ENCODE measurements around the gene HPGD.
"Not testable (repeated sequence)": the region's sequence is repeated elsewhere in the genome, so short reads cannot be mapped to it uniquely, and the experiment has no call there.

The HPGD gene

DNA sequence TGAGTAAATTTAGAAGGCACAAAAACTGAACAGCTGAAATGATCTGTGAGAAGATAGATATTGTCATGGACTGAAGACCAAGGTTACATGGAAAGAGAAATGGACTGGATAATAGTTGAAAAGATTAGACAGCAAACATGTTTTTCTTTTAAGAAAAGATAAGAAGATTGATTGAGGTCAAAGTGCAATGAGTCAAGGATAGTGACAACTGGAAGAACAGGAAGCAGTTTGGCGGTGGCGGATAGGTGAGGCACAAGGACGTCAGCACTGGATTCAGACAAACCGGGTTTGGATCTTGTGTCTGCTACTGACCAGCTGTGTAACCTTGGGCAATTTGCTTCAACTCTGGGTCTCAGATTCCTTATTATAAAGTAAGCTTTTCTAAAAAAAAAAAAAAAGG, 2.0 kb upstream of the HPGD start:
- DNase-seq, result no peak

DNA sequence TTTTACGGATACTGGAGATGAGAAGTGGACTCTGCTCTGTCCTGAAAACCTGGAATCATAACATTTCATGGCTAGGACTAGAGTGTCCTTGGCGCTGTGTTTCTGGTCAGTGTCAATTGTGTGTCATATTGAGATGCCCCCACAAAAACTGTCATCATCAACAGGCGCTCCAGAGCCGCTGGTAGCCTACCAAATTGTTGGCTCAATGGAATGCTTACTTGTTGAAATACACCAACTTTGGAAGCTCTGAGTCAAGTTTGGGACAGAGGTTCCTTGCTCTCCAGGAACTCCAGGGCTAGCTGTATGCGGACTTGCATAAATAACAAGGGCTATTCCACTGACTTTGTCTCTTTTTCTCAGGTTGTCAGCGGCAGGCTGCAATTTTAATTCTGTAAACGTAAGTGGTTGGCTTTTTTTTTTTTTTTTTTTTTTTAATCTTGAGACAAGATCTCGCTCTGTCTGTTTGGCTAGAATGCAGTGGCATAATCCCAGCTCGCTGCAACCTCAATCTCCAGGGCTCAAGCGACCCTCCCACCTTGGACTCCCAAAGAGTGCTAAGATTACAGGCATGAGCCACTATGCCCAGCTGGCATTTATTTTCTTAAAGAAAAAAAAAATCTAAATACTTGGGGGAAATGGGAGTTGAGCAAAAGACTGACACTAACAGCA, 871 bp upstream of the HPGD start:
- DNase-seq, result no peak

DNA sequence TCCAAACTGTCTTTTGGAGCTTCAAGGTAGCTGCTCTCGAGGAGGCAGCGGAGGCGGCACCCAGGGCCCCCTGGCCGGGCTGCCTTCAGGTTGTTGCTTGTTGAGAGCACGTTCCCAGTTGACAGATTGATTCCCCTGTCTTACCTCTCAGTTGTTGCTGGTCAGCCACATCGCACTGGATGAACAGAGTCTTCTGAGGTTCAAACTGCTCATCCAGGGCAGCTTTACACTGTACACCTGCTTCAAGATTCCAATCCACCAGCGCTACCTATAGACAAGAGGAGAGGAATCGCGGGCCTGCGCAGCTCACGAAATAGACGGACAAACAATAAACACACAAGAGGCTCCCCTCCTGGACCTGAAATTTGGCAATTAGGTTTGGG, 497 bp downstream of the HPGD start:
- no peak for DNase-seq

- no peak for DNase-seq
Measured at GRCh38 chr4:174520660-174521059, 1.6 kb downstream of the HPGD start.

DNA sequence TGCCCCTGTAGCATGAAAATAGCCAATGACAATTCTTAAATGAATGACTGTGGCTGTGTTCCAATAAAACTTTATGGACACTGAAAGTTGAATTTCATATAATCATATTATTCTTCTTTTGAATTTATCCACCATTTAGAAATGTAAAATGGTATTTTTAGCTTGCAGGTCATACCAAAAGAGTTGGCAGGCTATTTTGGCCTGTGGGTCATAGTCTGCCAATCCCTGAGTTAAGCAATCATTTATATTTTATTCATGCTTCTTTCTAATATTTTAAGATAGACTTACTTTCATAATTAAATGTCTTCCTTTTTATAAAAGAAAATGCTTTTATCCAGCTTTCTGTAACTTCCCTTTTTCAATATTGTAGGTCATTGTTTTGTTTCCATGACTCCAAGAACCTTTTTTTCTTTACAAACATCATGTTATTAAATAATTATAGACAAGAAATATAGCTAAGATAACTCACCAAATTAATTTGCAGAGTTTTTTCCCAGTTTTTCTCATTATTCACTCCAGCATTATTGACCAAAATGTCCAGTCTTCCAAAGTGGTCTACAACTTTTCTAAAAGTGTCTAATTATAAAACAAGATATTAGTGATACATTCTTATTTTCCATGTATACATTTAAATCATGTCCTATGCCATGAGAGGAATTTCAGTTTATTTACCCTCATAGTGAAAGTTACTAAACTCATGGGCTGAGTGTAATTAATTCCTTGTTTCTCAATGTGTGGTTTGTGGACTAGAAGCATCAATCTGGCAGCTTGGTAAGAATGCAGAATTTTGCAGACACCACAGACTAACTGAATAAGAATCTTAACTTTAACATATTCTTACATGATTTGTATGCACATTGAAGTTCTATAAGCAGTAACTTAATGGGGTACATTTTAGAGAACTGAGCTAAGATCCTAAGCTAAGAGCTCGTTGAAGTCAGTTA, 4.5 kb downstream of the HPGD start:
- no peak for DNase-seq

DNA sequence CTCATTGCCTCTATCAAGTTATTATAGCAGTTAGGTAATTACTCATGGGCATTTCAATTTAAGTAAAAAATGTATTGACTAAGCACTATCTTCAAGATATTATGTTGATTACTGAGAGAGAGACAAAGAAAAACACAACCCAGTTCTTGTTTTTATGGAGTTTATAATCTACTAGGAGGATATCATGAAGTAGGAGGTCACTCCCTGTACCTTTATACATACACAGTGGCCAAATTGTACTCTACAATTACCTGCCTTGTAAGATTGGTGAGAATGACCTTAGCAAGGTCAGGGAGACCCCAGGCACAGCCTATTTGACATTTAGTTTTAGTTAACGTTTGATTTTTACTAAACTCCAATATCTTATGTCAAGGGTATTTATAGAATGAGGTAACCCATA, 5.5 kb downstream of the HPGD start:
- no peak for DNase-seq

DNA sequence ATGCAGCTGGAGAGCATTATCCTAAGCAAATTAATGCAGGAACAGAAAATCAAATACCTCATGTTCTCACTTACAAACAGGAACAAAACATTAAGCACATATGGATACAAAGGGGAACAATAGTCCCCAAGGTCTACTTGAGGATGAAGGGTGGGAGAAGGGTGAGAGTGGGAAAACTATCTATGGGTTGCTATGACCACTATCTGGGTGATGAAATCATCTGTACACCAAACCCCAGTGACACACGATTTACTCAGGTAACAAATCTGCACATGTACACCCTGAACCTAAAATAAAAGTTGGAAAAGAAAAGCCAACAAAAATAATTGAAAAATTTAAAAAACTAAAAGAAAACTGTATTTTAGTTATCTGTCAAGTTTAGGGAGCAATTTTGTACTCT, 5.9 kb downstream of the HPGD start:
- no peak for DNase-seq

DNA sequence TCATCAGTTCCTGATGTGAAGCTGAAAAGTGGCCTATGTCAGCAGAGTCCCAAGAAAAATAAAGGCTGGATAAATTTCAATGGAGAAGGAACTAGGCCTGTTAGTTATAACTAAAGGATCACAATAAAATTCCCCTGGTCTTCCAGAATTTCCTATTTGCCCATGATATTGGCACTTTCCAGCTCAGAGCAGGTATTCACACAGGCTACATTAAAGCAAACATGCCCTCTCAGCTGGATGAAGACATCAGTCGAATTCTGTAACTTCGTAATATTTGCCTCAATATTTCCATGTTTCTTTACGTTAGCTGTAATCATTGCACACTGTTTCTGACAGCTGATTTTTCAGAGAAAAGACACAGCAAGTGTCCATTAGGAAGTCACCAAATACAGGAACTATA, 9.5 kb downstream of the HPGD start:
- DNase-seq, result no peak

DNA sequence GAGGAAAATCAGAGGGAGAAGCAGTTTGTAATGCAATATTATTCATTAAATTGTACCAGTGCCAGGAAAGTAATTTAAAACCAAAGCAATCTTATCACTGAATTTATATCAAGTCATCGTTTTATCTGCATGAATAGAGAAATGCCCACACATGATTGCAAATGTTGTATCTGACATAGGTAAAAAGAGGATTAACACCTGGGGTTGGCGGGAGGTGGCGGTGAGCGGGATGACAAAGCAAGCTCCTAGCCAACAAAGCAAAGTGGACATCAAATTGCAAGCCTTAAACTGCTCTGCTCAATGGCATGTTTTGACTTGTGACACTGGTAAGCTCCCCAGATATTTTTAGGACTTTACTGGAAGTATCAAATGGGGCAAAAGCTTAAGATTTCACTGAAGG, 16.4 kb downstream of the HPGD start:
- no peak for DNase-seq

DNA sequence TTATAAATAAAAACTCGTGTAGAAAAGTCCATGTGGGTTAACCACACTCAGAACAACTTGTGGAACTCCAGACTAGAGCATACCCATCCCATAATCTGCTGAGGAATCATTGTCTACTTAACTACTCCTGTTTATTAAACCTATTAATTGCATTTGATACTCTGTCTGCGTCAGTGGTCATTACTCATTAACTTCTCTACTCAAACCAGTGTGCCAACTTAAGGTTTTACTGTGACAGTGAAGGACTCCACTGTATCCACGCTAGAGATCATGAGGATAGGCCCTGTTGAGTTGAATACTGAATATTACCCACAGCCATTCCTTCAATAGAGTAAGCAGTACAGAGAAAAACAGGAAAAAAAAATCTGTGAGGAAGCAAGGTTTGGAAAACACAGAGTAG, 17.3 kb downstream of the HPGD start:
- DNase-seq, result no peak

DNA sequence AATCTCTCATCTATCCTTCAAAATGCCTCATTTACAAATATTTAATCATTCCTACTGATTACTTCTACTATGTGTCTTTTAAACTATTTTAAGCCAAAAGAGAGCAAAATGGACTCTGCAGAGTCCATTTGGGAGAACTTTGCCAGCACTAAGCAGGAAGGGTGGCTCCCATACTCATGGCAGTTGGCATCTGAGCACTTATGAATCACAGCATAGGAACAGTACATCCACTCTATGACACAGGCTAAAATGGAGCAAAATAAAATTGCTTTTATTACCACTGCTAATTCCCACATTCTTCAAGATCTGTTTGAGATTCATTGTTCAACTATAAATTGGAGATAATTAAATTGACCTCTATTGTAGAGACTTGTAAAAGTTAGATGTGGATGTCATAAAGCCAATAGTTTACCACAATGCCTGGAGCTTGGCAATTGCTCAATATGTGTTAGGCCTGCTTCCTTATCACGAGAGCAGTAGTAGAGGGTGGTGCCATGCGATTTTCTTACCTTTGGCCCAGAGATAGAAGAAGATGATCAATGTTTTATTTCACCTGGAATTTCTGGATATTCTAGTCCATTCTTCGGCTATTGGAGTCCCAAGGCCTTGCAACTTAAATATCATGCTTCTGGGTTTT, 19.1 kb downstream of the HPGD start:
- DNase-seq, result no peak

- DNase-seq, result no peak
Measured at GRCh38 chr4:174496631-174497432, 25.5 kb downstream of the HPGD start.

GRCh38 chr4:174495626-174496025, 26.7 kb downstream of the HPGD start:
- no peak for DNase-seq

DNA sequence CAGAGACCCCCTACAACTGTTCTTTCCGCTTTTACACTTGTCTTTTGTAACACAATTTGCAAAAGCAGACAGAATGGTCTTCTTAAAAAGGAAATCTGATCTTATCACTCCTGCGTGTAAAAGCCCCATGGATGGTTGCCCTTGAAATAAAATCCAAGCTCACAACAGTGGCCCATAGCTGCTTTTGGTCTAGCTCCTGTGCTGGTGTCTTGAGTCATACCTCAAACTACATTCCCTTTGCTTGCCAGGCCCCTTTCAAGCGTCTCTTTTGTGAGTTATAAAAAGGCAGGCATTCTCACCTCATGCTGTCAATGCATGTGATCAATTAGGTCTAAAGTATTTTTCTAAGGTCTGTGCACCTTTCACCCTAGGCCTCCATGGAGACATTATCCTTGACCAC, 27.6 kb downstream of the HPGD start:
- DNase-seq, result no peak

DNA sequence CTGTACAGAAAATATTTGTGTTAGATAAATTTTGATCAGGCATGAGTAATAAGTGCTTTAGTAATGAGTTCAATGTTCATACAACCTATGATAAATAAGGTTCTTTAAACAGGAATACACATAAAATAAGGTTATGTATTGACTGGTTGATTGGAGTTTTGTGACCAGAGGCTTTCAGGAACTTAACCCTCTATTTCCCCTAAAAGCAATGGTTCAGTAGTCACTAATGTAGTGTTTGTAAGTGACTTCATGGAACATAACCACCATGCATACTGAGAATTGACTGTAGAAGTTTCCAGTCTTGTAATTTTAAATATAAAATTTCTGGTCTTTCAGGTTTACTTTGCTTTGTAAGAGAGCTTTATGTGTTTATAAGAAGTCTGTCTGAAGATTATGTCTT, 28.1 kb downstream of the HPGD start:
- DNase-seq, result no peak

- DNase-seq, result no peak
Measured at GRCh38 chr4:174490451-174490961, 31.8 kb downstream of the HPGD start.

- DNase-seq, result not testable (repeated sequence)
Measured at GRCh38 chr4:174488368-174488767, 33.9 kb downstream of the HPGD start.

- no peak for DNase-seq
Measured at GRCh38 chr4:174485025-174485424, 37.3 kb downstream of the HPGD start.

DNA sequence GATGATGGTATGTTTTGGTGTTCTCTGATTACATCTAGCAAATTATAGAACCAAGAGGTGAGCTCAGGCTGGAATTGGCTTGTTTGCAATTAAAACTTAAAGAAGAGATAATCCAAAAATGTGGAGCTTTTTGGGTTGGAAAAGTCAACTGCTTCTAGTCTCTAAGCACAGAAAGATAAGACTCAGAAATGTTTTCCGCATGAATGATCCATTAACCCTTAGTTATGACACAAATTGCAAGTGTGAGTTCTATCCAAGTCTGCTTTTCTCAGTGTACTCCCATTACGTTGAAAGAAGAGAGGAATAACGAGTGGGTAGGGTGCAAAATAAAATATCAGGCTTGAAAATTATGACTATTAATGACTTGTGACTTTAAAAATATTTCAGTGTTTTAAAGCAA, 38.5 kb downstream of the HPGD start:
- DNase-seq, result no peak

DNA sequence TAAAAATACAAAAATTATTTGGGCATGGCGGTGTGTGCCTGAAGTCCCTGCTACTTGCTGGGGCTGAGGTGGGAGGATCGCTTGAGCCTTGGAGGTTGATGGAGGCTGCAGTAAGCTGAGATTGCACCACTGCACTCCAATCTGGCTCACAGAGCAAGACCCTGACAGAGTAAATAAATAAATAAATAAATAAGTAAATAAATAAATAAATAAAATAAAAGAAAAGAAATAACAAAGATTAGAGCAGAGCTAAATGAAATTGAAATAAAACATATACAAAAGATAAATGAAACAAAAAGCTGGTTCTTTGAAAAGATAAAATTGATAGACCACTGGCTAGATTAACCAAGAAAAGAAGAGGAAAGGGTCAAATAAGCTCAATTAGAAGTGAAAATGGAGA, 43.1 kb downstream of the HPGD start:
- no peak for DNase-seq

- no peak for DNase-seq
Measured at GRCh38 chr4:174475528-174475927, 46.8 kb downstream of the HPGD start.

GRCh38 chr4:174474457-174475075, 47.7 kb downstream of the HPGD start:
- no peak for DNase-seq
